Measurements from ENCODE around the gene GCDH.

DNA sequence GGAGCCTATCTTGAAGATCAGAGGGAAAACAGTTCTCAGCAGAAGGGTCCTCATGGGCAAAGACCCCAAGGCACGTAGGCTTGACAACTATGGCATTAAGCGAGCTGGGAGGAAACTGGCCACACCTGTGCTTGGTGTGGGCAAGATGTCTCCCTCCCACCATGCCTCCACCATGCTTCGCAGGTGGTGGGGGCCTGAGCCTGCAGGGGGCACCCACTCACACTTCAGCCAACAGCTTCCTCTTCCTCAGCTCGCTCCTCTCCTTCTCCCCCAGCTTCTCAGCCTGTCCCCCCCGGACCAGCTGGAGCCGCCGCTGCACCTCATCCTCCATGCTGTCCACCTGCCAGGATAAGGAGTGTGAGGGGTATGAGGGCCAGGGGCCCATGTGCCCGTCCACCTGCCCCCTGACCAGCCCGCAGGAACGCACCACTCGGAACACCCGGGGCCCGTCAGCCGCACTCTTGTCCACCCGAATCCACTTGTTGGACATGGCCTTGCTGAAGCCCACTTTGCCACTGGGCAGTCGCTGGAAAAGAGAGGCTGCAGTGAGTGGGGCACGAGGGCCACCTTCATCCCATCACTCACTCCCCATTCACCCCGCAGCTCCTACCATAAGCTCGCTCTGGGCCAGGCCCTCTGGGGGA, 39.2 kb downstream of the GCDH start:
- TF ChIP-seq, protein P1, sequence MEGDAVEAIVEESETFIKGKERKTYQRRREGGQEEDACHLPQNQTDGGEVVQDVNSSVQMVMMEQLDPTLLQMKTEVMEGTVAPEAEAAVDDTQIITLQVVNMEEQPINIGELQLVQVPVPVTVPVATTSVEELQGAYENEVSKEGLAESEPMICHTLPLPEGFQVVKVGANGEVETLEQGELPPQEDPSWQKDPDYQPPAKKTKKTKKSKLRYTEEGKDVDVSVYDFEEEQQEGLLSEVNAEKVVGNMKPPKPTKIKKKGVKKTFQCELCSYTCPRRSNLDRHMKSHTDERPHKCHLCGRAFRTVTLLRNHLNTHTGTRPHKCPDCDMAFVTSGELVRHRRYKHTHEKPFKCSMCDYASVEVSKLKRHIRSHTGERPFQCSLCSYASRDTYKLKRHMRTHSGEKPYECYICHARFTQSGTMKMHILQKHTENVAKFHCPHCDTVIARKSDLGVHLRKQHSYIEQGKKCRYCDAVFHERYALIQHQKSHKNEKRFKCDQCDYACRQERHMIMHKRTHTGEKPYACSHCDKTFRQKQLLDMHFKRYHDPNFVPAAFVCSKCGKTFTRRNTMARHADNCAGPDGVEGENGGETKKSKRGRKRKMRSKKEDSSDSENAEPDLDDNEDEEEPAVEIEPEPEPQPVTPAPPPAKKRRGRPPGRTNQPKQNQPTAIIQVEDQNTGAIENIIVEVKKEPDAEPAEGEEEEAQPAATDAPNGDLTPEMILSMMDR (IDR thresholded peaks at IDR 0.05), result no peak
- no peak for TF ChIP-seq POLR2A (IDR thresholded peaks at IDR 0.05)
